A549 (cell line): ENCODE measurements around the gene PARD3B. TPM values are rescaled to one million over a fixed set of nuclear protein-coding genes. Genes with fewer than 3 reads are reported as not detected.

ENCODE experiments used
- ATAC-seq, 2 experiments: fragments of 200-7000 bp in 1 of 2; fragments of >200 bp in 1 of 2; cut with Nextera tagmentation in 1 of 2; cut with Tn5 transposase in 1 of 2; 3 replicates each; pipeline versions ENCODE4 v1.8.0 to v1.9.1; 2018 to 2020; ENCODE audit warnings: mild to moderate bottlenecking in 1 of 2, moderate library complexity in 1 of 2
- CTCF ChIA-PET: fragments of 300-600 bp; sonication (Branson Sonifier 250); formaldehyde crosslinking; extraction: SDS; loops from one replicate; lab custom pipeline; 2021; ENCODE audit warnings: antibody characterized with exemption, inconsistent platforms; lab: Yijun Ruan, JAX
- POLR2A ChIA-PET: fragments of 350-600 bp; formaldehyde crosslinking; extraction: SDS; loops from one replicate; lab custom pipeline; 2021; ENCODE audit warnings: antibody characterized with exemption, inconsistent platforms; lab: Yijun Ruan, JAX
- DNase-seq, 2 experiments: peaks; one replicate each; pipeline versions ENCODE4 v3.0.0 to v3.0.0-alpha.2; 2011 to 2016; ENCODE audit warnings: low read depth in 1 of 2, low spot score in 1 of 2
- FAIRE-seq: peaks from 2 replicates; lab custom pipeline; 2011; peaks lifted over from hg19 to GRCh38; lab: Jason Lieb, UNC
- H3K27ac ChIP-seq, 2 experiments: fragments of >200 bp; sonication (Bioruptor Twin); formaldehyde crosslinking; 3 replicates each; pipeline ENCODE4 v1.5.1; 2016 to 2017
- H3K4me1 ChIP-seq: fragments of >200 bp; sonication (Bioruptor Twin); formaldehyde crosslinking; 3 replicates; pipeline ENCODE4 v1.6.1; 2016
- H3K4me2 ChIP-seq: fragments of >200 bp; sonication (Bioruptor Twin); formaldehyde crosslinking; 3 replicates; pipeline ENCODE4 v1.6.1; 2016
- H3K4me3 ChIP-seq: fragments of >200 bp; sonication (Bioruptor Twin); formaldehyde crosslinking; 3 replicates; pipeline ENCODE4 v1.5.1; 2016
- H3K9me3 ChIP-seq: fragments of >200 bp; sonication (Bioruptor Twin); formaldehyde crosslinking; 3 replicates; pipeline ENCODE4 v1.6.1; 2016
- CBX8 ChIP-seq: fragments of 200-600 bp; sonication (generic); IDR thresholded peaks from 2 replicates; pipeline ENCODE4 v1.6.1; 2016
- EHF ChIP-seq: fragments of 250-450 bp; sonication (Bioruptor Pico); IDR thresholded peaks from 2 replicates; pipeline ENCODE4 v1.5.0; 2020; ENCODE audit warnings: mild to moderate bottlenecking
- EP300 ChIP-seq, 2 experiments: fragments of >200 bp; sonication (Bioruptor Twin); formaldehyde crosslinking; IDR thresholded peaks; 2 replicates in 1 of 2; 3 replicates in 1 of 2; pipeline ENCODE4 v1.6.1; 2016 to 2017
- FOSL2 ChIP-seq, 2 experiments: fragments of 450-650 bp in 1 of 2; fragments of >200 bp in 1 of 2; sonication (Bioruptor Twin) in 1 of 2; formaldehyde crosslinking; IDR thresholded peaks; 2 replicates each; pipeline versions ENCODE4 v1.5.0 to v1.6.1; 2016 to 2020; ENCODE audit warnings: mild to moderate bottlenecking in 1 of 2, moderate library complexity in 1 of 2
- FOXS1 ChIP-seq: fragments of 250-450 bp; sonication (Bioruptor Pico); IDR thresholded peaks from 2 replicates; pipeline ENCODE4 v1.5.0; 2020; ENCODE audit warnings: mild to moderate bottlenecking, moderate library complexity
- HDAC2 ChIP-seq: fragments of 200-600 bp; sonication (generic); IDR thresholded peaks from 2 replicates; pipeline ENCODE4 v1.6.1; 2016
- HOXA7 ChIP-seq: fragments of 250-450 bp; sonication (Bioruptor Pico); IDR thresholded peaks from 2 replicates; pipeline ENCODE4 v1.5.0; 2020; ENCODE audit warnings: mild to moderate bottlenecking, moderate library complexity
- HOXB13 ChIP-seq: fragments of 250-450 bp; sonication (Bioruptor Pico); IDR thresholded peaks from 2 replicates; pipeline ENCODE4 v1.5.0; 2020; ENCODE audit warnings: low read depth, mild to moderate bottlenecking, moderate library complexity
- JUNB ChIP-seq: fragments of >200 bp; sonication (Bioruptor Twin); formaldehyde crosslinking; IDR thresholded peaks from 2 replicates; pipeline ENCODE4 v1.6.1; 2016
- KDM1A ChIP-seq: fragments of 200-600 bp; sonication (generic); IDR thresholded peaks from 2 replicates; pipeline ENCODE4 v1.6.1; 2016; ENCODE audit warnings: low read depth, mild to moderate bottlenecking
- NPAS2 ChIP-seq: fragments of 250-450 bp; sonication (Bioruptor Pico); IDR thresholded peaks from 2 replicates; pipeline ENCODE4 v1.8.0; 2022; ENCODE audit warnings: mild to moderate bottlenecking, moderate library complexity, borderline replicate concordance
- POLR2A ChIP-seq: IDR thresholded peaks from 2 replicates; pipeline ENCODE4 v1.6.1; 2012; ENCODE audit warnings: mild to moderate bottlenecking, low read length
- POLR2AphosphoS2 ChIP-seq: conservative IDR thresholded peaks from 2 replicates; pipeline ENCODE4 v1.6.1; 2012; ENCODE audit warnings: low read length, improper control_type of control experiment, inconsistent platforms
- ZSCAN20 ChIP-seq: fragments of 250-450 bp; sonication (Bioruptor Pico); IDR thresholded peaks from 2 replicates; pipeline ENCODE4 v1.8.0; 2022; ENCODE audit warnings: mild to moderate bottlenecking, moderate library complexity
- WGBS: methylation state at CpG from one replicate; pipeline ENCODE4 v1.1.6; 2017; ENCODE audit errors: missing lambda C conversion rate; 5-methylcytosine and 5-hydroxymethylcytosine counted together
- polyA plus RNA-seq, 4 experiments: library from polyadenylated mRNA; depleted of rRNA in 3 of 4; stranded (reverse); fragments of >200 nt; fragmentation: RNase III in 1 of 4; extraction: RNeasy Plus Mini Kit Qiagen cat#74134 plus additional on column Dnase treatment in 1 of 4; gene quantifications; 2 replicates in 3 of 4; 3 replicates in 1 of 4; pipeline ENCODE4 v1.2.3, GENCODE V29; 2011 to 2017
- TF ChIP-seq, protein P1 (sequence below): IDR thresholded peaks from 2 replicates; pipeline ENCODE4 v1.6.1; 2012
- TF ChIP-seq, protein P2 (sequence below): IDR thresholded peaks from 2 replicates; pipeline ENCODE4 v1.6.1; 2012
- TF ChIP-seq, protein P3 (sequence below): fragments of 150-350 bp; IDR thresholded peaks from 2 replicates; pipeline ENCODE4 v1.6.1; 2014; ENCODE audit warnings: low read depth, mild to moderate bottlenecking, low read length
- TF ChIP-seq, protein P4 (sequence below): fragments of >200 bp; sonication (Bioruptor Twin); formaldehyde crosslinking; IDR thresholded peaks from 2 replicates; pipeline ENCODE4 v1.6.1; 2016
- TF ChIP-seq, protein P5 (sequence below): fragments of 250-450 bp; sonication (Bioruptor Pico); IDR thresholded peaks from 2 replicates; pipeline ENCODE4 v1.5.0; 2020; ENCODE audit warnings: low read depth, mild to moderate bottlenecking, moderate library complexity

Gene PARD3B
- polyA plus RNA-seq, 2 of the 4 experiments (the other 2 are of a cell fraction): 1.2 to 2.4 TPM

DNA sequence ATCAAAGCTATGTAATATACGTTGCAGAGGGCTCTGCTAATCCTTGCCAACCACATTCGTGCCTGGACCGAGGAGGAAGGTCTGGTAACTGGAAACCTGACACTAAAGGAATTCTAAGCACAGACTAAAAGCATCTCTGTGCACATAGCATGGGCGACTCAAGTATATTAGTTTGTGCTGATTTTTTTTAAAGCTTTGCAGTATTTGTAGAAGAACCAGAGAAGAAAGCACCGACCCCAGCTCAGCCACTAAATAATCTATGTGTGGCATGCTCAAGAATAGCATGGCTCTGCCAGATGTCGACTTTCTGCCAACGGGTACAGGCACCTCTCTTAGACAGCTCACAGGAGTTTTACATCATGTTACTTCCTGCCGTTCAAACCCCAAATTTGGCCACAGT lies 1063.8 kb downstream of the PARD3B start (continued):
- TF ChIP-seq HDAC2 (no peak), HOXB13 (no peak), FOSL2 (IDR thresholded peaks at IDR 0.05) (no peak), FOSL2 (CRISPR knock-in tag; IDR thresholded peaks at IDR 0.05) (no peak), POLR2AphosphoS2 (no peak)
- TF ChIP-seq, protein P1, sequence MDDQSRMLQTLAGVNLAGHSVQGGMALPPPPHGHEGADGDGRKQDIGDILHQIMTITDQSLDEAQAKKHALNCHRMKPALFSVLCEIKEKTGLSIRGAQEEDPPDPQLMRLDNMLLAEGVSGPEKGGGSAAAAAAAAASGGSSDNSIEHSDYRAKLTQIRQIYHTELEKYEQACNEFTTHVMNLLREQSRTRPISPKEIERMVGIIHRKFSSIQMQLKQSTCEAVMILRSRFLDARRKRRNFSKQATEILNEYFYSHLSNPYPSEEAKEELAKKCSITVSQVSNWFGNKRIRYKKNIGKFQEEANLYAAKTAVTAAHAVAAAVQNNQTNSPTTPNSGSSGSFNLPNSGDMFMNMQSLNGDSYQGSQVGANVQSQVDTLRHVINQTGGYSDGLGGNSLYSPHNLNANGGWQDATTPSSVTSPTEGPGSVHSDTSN: no peak
- TF ChIP-seq, protein P2, sequence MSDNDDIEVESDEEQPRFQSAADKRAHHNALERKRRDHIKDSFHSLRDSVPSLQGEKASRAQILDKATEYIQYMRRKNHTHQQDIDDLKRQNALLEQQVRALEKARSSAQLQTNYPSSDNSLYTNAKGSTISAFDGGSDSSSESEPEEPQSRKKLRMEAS: no peak
- TF ChIP-seq, protein P3, sequence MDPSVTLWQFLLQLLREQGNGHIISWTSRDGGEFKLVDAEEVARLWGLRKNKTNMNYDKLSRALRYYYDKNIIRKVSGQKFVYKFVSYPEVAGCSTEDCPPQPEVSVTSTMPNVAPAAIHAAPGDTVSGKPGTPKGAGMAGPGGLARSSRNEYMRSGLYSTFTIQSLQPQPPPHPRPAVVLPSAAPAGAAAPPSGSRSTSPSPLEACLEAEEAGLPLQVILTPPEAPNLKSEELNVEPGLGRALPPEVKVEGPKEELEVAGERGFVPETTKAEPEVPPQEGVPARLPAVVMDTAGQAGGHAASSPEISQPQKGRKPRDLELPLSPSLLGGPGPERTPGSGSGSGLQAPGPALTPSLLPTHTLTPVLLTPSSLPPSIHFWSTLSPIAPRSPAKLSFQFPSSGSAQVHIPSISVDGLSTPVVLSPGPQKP: no peak

DNA sequence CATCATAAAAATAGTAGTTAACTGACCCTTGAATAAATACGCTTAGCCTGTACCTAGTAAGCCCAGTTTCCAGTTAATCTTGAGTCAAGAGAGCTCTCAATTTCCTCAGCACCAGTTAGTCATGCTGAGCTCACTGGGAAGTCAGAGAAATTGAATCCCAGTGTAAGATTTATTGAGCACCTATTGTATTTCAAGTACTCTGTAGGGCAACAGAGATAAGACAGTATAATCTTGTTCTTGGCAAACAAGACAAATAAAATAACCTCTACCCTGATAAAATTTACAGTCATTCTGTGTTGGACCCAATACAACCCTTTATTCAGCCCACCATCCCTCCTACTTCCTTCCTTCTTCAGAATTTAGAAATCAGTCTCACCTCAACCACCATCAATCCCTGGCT lies 1065.2 kb downstream of the PARD3B start:
- no peak overlapping the region for H3K27ac ChIP-seq
- POLR2A ChIA-PET: no interaction called here
- FAIRE-seq (no peak), DNase-seq (no peak), ATAC-seq (no peak)
- 44% methylated on average over 1 of the region's 1 CpG for WGBS
- TF ChIP-seq CBX8: no peak
- no peak for TF ChIP-seq HOXA7
- TF ChIP-seq, protein P4, sequence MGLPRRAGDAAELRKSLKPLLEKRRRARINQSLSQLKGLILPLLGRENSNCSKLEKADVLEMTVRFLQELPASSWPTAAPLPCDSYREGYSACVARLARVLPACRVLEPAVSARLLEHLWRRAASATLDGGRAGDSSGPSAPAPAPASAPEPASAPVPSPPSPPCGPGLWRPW: no peak
- no peak overlapping the region for H3K4me3 ChIP-seq
- CTCF ChIA-PET: no interaction called here
- H3K4me2 ChIP-seq: no peak overlapping the region
- no peaks in the 10 kb centered on the region for H3K4me1 ChIP-seq
- peaks cover 7% of the 10 kb centered on the region; the same call in 1 of the 3 replicates for H3K9me3 ChIP-seq

DNA sequence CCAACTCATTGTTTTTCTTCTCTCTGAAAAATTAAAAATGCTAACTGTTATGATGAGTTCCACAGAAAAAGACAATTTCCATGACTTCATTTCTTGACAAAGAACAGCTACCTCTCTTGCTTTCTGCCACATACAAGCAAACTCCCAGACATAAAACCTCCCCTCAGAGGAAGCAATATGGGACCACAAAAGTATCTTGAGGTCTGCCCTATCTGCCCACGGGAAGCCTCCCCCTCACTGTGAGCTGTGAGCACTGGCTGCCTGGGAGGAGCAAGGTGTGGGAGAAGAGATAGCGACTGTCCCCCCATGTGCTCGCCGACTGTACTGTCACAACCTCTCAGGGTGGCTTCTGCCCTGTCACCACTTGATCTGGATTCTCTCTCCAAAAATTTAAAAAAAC lies 1067.4 kb downstream of the PARD3B start:
- FAIRE-seq (no peak), ATAC-seq (no peak), DNase-seq (no peak)
- ChIA-PET CTCF (interaction anchor here (0.6 kb wide), 1 partner anchor 398 kb away, joined by 4 read pairs; no protein-coding TSS in a partner anchor), POLR2A (no interaction called here)
- Histone ChIP-seq H3K4me1 (no peaks in the 10 kb centered on the region), H3K4me2 (no peak overlapping the region), H3K4me3 (no peak overlapping the region), H3K9me3 (peaks cover 7% of the 10 kb centered on the region; the same call in 1 of the 3 replicates), H3K27ac (no peak overlapping the region)
- no peak for TF ChIP-seq FOXS1
- 62% methylated on average over 4 of the region's 4 CpGs for WGBS

DNA sequence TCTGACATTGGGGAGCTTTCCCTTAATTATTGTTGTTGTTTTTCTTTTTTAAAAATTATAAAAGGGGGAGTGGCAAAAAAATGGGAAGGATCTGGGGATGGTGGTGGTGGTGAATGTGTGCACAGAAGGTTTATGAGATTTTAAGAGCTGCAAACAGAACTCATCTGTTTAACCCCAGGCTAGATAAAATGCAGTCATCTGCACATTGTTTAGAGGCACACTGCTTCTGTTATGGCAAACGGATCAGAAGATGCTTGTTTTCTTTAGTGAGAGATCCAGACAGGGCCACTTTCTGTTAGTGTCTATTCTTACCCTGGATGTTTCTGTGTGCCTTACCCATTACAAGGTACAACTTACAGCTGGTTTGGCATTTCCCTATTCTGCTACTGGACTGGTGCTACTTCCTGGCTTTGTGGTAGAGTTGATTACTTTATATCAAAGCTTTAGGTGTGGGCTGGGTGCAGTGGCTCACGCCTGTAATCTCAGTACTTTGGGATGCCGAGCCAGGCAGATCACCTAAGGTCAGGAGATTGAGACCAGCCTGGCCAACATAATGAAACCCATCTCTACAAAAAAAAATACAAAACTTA lies 1068.8 kb downstream of the PARD3B start:
- Histone ChIP-seq H3K27ac (no peak overlapping the region), H3K4me3 (no peak overlapping the region), H3K4me2 (no peak overlapping the region), H3K4me1 (no peaks in the 10 kb centered on the region), H3K9me3 (peaks cover 7% of the 10 kb centered on the region; the same call in 1 of the 3 replicates)
- ChIA-PET CTCF (no interaction called here), POLR2A (no interaction called here)
- TF ChIP-seq FOXS1 (no peak), KDM1A (no peak), EP300 (IDR thresholded peaks at IDR 0.05) (no peak), NPAS2 (no peak), ZSCAN20 (CRISPR knock-in tag) (no peak), POLR2A (no peak), HOXB13 (no peak), JUNB (no peak), EHF (CRISPR knock-in tag) (no peak)
- TF ChIP-seq, protein P5, sequence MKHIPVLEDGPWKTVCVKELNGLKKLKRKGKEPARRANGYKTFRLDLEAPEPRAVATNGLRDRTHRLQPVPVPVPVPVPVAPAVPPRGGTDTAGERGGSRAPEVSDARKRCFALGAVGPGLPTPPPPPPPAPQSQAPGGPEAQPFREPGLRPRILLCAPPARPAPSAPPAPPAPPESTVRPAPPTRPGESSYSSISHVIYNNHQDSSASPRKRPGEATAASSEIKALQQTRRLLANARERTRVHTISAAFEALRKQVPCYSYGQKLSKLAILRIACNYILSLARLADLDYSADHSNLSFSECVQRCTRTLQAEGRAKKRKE (CRISPR knock-in tag): no peak
- FAIRE-seq (no peak), ATAC-seq (no peak), DNase-seq (no peak)
- 35% methylated on average over 3 of the region's 3 CpGs for WGBS
